ENCODE data around the gene THEM5.
"Not testable (repeated sequence)": the region's sequence is repeated elsewhere in the genome, so short reads cannot be mapped to it uniquely, and the experiment has no call there.

THEM5 gene, protein sequence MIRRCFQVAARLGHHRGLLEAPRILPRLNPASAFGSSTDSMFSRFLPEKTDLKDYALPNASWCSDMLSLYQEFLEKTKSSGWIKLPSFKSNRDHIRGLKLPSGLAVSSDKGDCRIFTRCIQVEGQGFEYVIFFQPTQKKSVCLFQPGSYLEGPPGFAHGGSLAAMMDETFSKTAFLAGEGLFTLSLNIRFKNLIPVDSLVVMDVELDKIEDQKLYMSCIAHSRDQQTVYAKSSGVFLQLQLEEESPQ

DNA sequence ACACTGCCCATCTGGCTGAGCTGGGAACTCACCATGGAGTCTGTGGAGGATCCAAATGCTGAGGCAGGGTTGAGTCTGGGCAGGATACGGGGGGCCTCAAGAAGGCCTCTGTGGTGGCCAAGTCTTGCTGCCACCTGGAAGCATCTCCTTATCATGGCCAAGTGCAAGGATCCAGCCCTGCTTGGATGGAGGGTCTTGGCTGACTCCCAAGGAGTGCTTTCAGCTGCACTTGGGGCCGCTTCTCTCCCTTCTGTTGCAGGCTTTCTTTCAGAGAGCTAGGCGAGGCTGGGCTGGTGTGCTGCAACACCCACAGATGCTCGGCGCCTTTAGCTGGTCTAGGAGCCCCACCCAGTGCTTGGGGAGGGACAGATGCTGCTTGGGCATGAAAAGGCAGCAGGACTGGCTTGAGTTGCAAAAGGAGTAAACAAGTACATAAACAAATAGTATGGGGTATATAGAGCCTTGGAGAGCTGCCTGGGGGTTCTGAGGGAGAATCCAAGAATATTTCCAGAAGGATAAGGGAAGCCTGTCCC is at the start of gene THEM5:
Gene THEM5, minus strand, starts transcription at position 302 of the 533 bp plus-strand sequence. Its CDS starts 147 bp downstream, at position 155.
- no peak for TF ChIP-seq MYC (IDR thresholded peaks at IDR 0.05; ENCODE audit: low read depth, low read length)
- TF ChIP-seq, protein P1, sequence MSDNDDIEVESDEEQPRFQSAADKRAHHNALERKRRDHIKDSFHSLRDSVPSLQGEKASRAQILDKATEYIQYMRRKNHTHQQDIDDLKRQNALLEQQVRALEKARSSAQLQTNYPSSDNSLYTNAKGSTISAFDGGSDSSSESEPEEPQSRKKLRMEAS (IDR thresholded peaks at IDR 0.05; ENCODE audit: low read depth, low read length): no peak
- TF ChIP-seq, protein P2, sequence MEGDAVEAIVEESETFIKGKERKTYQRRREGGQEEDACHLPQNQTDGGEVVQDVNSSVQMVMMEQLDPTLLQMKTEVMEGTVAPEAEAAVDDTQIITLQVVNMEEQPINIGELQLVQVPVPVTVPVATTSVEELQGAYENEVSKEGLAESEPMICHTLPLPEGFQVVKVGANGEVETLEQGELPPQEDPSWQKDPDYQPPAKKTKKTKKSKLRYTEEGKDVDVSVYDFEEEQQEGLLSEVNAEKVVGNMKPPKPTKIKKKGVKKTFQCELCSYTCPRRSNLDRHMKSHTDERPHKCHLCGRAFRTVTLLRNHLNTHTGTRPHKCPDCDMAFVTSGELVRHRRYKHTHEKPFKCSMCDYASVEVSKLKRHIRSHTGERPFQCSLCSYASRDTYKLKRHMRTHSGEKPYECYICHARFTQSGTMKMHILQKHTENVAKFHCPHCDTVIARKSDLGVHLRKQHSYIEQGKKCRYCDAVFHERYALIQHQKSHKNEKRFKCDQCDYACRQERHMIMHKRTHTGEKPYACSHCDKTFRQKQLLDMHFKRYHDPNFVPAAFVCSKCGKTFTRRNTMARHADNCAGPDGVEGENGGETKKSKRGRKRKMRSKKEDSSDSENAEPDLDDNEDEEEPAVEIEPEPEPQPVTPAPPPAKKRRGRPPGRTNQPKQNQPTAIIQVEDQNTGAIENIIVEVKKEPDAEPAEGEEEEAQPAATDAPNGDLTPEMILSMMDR (IDR thresholded peaks at IDR 0.05; ENCODE audit: low read depth, low read length): no peak
- TF ChIP-seq POLR2A (IDR thresholded peaks at IDR 0.05; ENCODE audit: extremely low read depth, insufficient read length): no peak
- H3K4me3 ChIP-seq (ENCODE audit: low read depth, low read length): no peak within 1 kb of the TSS
- DNase-seq (ENCODE audit: low read depth): peak; percentile 16

DNA sequence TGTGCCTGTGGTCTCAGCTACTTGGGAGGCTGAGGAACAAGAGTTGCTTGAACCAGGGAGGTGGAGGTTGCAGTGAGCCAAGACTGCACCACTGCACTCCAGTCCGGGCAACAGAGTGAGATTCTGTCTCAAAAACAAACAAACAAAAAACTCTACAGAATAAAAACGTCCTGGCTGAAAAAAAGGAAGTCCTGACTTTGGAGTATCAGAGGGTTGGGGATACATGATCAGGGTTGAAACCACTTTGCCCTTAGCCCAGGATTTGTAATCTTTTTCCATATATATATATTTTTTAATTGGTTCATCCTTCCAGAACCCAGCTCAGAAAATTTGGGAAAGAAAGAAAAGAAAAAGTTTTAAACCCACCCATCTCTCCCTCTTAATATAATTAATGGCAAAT is 49.3 kb upstream of the THEM5 start:
- H3K4me3 ChIP-seq (ENCODE audit: low read depth, low read length): no peak overlapping the region
- TF ChIP-seq POLR2A (IDR thresholded peaks at IDR 0.05; ENCODE audit: extremely low read depth, insufficient read length) (no peak), MYC (IDR thresholded peaks at IDR 0.05; ENCODE audit: low read depth, low read length) (no peak)
- TF ChIP-seq, protein P1 (IDR thresholded peaks at IDR 0.05; ENCODE audit: low read depth, low read length): no peak
- TF ChIP-seq, protein P2 (IDR thresholded peaks at IDR 0.05; ENCODE audit: low read depth, low read length): no peak
- no peak for DNase-seq (ENCODE audit: low read depth)

DNA sequence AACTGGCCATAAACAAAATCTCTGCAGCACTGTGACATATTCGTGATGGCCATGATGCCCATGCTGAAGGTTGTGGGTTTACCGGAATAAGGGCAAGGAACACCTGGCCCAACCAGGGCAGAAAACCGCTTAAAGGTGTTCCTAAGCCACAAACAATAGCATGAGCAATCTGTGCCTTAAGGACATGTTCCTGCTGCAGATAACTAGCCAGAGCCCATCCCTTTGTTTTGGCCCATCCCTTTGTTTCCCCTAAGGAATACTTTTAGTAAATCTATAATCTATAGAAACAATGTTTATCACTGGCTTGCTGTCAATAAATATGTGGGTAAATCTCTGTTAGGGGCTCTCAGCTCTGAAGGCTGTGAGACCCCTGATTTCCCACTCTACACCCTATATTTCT is 47.3 kb upstream of the THEM5 start:
- DNase-seq (ENCODE audit: low read depth); H3K4me3 ChIP-seq (ENCODE audit: low read depth, low read length): not testable (repeated sequence)

DNA sequence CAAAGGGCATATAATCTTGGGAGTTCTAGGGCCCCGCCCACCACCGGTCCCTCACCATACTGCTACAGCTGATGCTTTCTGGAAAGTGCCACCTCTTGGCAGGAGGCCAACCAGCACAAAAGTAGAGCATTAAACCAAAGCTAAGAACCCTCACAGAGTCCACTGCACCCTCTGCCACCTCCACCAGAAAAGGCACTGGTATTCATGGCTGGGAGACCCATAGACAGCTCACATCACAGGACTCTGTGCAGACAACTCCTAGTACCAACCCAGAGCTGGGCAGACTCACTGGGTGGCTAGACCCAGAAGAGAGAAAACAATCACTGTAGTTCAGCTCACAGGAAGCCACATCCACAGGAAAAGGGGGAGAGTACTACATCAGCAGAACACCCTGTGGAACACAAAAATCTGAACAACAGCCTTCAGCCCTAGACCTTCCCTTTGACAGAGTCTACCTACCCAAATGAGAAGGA is 45.0 kb upstream of the THEM5 start:
- DNase-seq (ENCODE audit: low read depth): no peak
- H3K4me3 ChIP-seq (ENCODE audit: low read depth, low read length): no peak overlapping the region
- TF ChIP-seq, protein P1 (IDR thresholded peaks at IDR 0.05; ENCODE audit: low read depth, low read length): no peak
- no peak for TF ChIP-seq POLR2A (IDR thresholded peaks at IDR 0.05; ENCODE audit: extremely low read depth, insufficient read length)
- TF ChIP-seq, protein P2 (IDR thresholded peaks at IDR 0.05; ENCODE audit: low read depth, low read length): no peak
- no peak for TF ChIP-seq MYC (IDR thresholded peaks at IDR 0.05; ENCODE audit: low read depth, low read length)

DNA sequence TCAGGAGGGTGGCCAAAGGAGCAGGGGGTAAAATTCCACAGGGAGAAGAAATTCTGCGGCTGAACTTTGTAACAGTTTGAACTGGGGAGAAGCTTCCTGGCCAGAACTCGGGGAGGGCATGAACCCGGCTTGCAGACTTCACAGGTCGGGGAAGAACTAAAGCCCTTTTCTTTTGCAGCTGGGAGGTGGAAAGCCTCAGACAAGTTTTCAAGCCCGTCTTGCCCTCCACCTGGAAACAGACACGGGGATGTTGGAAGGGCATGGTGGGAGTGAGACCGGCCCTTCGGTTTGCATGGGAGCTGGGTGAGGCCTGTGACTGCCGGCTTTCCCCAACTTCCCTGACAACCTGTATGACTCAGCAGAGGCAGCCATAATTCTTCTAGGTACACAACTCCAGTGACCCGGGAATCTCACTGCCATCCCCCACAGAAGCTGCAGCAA is 44.5 kb upstream of the THEM5 start:
- no peak for DNase-seq (ENCODE audit: low read depth)
- H3K4me3 ChIP-seq (ENCODE audit: low read depth, low read length): no peak overlapping the region
- TF ChIP-seq, protein P1 (IDR thresholded peaks at IDR 0.05; ENCODE audit: low read depth, low read length): no peak
- no peak for TF ChIP-seq MYC (IDR thresholded peaks at IDR 0.05; ENCODE audit: low read depth, low read length)

DNA sequence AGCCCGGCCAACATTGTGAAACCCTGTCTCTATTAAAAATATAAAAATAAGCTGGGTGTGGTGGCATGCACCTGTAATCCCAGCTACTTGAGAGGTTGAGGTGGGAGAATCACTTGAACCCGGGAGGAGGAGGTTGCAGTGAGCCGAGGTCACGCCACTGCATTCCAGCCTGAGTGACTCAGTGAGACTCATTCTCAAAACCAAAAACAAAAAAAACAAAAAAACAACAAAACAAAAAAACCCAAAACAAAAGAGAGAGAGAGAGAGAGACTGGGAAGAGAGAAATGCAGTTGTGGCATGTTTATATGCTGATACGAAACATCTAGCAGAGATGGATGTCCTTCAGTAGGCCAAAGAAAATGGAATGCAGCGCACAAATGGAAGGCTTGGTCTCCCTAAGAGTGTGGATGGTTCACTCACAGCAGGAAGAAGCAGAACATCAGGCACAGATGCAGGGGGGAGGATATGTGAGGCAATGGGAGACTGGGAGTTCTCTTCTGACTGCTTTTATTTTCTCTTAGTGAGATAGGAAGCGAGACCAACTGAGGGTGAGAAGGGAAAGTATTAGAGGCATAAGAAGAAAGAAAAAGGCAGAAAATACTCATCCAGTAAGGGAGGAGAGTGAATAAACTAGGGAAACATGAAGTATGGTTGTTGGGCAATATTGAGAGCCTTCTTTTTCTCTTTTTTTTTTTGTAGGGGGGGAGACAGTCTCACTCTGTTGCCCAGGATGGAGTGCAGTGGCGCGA is 39.8 kb upstream of the THEM5 start:
- TF ChIP-seq, protein P1 (IDR thresholded peaks at IDR 0.05; ENCODE audit: low read depth, low read length): no peak
- TF ChIP-seq, protein P2 (IDR thresholded peaks at IDR 0.05; ENCODE audit: low read depth, low read length): no peak
- H3K4me3 ChIP-seq (ENCODE audit: low read depth, low read length): no peak overlapping the region
- DNase-seq (ENCODE audit: low read depth): no peak
